ENCODE results near the gene DRC3.
"Not testable (repeated sequence)": the region's sequence is repeated elsewhere in the genome, so short reads cannot be mapped to it uniquely, and the experiment has no call there.

The DRC3 gene

GRCh38 chr17:17972126-17972951 lies at the start of gene DRC3, which contains the start of gene TOM1L2:
Gene DRC3 (plus strand): TSS chr17:17972862. CDS start chr17:17977599, 4,737 bp downstream.
Gene TOM1L2 (minus strand): TSS chr17:17972400. CDS start chr17:17972313, 87 bp downstream.
- peak; percentile 99 for DNase-seq (ENCODE audit: low spot score)

- DNase-seq (ENCODE audit: low spot score), result no peak
Observed at GRCh38 chr17:17924131-17924856, 48.4 kb upstream of the DRC3 start.

- DNase-seq (ENCODE audit: low spot score), result no peak
Observed at GRCh38 chr17:17924857-17925250, 47.8 kb upstream of the DRC3 start.

GRCh38 chr17:17926036-17926435 lies 46.6 kb upstream of the DRC3 start:
- DNase-seq (ENCODE audit: low spot score), result no peak

- no peak for DNase-seq (ENCODE audit: low spot score)
Observed at GRCh38 chr17:17926840-17927449, 45.7 kb upstream of the DRC3 start.

GRCh38 chr17:17928398-17929287 lies 44.0 kb upstream of the DRC3 start:
- peak; percentile 69 for DNase-seq (ENCODE audit: low spot score)

GRCh38 chr17:17929655-17930380 lies 42.8 kb upstream of the DRC3 start:
- no peak for DNase-seq (ENCODE audit: low spot score)

- no peak for DNase-seq (ENCODE audit: low spot score)
Observed at GRCh38 chr17:17930674-17931073, 42.0 kb upstream of the DRC3 start.

- DNase-seq (ENCODE audit: low spot score), result no peak
Observed at GRCh38 chr17:17931159-17931558, 41.5 kb upstream of the DRC3 start.

- no peak for DNase-seq (ENCODE audit: low spot score)
Observed at GRCh38 chr17:17933775-17934174, 38.9 kb upstream of the DRC3 start.

- no peak for DNase-seq (ENCODE audit: low spot score)
Observed at GRCh38 chr17:17934214-17934613, 38.4 kb upstream of the DRC3 start.

GRCh38 chr17:17934806-17935205 lies 37.9 kb upstream of the DRC3 start:
- DNase-seq (ENCODE audit: low spot score), result no peak

GRCh38 chr17:17935321-17936271 lies 37.1 kb upstream of the DRC3 start:
- no peak for DNase-seq (ENCODE audit: low spot score)

GRCh38 chr17:17937201-17937853 lies 35.3 kb upstream of the DRC3 start:
- no peak for DNase-seq (ENCODE audit: low spot score)

- no peak for DNase-seq (ENCODE audit: low spot score)
Observed at GRCh38 chr17:17937958-17938357, 34.7 kb upstream of the DRC3 start.

- no peak for DNase-seq (ENCODE audit: low spot score)
Observed at GRCh38 chr17:17938388-17939107, 34.1 kb upstream of the DRC3 start.

GRCh38 chr17:17939941-17940340 lies 32.7 kb upstream of the DRC3 start:
- DNase-seq (ENCODE audit: low spot score), result not testable (repeated sequence)

- no peak for DNase-seq (ENCODE audit: low spot score)
Observed at GRCh38 chr17:17940441-17940911, 32.2 kb upstream of the DRC3 start.

- DNase-seq (ENCODE audit: low spot score), result no peak
Observed at GRCh38 chr17:17941015-17941414, 31.6 kb upstream of the DRC3 start.

Measured in COLO829 (cell line).